ENCODE data around the gene HOXD10. TPM values are rescaled to one million over a fixed set of nuclear protein-coding genes. Genes with fewer than 3 reads are reported as not detected.

Gene HOXD10
- total RNA-seq = under 1 TPM in 2 of 4 donors, not detected in 2; 0.56 to 0.59 TPM

DNA sequence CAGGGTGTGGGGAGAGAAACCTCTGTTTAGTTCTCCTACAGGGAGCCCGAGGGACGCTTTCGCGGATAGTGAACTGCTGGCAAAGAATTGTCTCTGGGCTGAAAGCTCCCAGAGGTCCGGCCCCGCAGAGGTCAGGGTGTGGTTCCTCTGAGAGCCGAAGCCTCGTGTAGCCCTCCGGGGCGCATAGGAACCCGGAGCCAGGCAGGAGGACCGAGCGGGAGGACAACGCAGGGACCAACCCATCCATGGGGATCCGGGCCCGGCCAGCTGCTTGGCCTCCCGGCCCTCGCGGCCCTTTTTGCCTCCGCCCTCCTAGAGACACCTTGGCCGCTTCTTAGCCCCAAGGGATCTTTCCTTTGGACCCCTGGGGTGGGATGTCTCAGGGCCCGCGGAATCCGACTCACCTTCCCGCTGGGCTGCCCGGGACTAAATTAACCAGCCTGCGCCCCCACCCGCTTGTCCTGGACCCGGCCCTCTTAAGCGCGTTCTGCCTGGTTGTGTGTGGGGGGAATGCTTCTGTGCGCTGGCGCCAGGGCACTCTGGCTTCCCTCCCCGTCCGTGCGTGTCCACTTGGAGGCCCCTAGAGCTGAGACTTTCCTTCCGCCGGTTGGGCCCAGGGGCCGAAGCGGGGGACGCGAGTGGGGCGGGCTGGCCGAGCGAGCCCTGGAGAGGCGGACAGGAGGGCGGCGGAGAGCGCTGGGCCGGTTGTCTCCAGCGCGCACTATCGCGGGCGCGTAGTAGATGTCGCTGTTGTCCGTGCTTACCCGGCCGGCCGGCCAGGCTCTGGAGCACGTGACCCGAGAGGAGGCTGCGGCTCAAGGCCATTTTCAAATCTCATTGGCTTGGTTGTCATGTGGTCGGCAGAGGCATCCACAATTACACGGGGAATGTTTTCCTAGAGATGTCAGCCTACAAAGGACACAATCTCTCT, at the start of gene HOXD10:
TSS of gene HOXD10 (plus strand) at position 896 of the 931 bp plus-strand sequence. CDS start 56 bp downstream, outside the sequence.
- no peaks in the 10 kb centered on the region for H3K36me3 ChIP-seq
- peak within 1 kb of the TSS; percentile 31 for H3K27ac ChIP-seq

DNA sequence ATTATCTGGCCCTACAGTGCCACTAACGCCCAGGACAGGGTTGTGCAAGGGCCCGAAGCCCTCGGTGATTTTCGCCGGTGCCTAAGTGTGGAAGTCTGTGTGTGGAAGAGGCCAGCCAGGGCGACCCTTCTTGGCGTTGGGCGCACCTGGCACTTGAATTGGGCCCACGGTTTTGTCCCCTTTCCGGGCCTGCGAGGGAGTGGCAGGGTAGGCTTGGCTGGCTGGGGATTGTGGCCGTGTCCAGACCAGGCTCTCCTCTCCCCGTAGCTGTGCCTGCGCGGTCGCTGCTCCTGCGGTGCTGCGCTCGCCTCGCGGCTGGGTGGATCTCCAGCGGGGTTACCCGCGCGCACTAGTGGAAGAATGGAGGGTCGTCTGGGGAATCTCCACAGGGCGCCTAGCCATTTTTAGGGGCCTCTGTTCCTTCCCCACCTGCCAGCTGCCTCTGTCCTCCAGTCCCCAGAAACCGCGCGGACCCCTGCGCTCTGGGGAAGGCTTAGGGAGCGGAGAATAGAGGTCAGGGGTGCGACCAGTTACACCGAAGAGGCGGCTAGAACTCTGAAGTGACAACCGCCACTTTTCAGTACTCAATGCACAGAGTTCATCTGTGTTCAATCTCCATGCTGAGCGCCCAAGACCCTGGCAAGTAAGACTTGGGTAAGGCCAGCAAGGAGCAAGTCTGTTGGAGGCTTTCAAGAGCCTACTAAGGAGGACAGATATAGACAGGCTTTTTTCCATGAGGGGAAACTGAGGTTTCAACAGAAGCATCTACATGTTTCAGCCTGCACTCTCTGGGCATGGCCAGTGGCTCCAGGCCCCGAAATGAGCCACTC, 48.8 kb upstream of the HOXD10 start:
- DNase-seq (ENCODE audit: low spot score in 2 of 2) = no peak
- no peak for TF ChIP-seq POLR2A (IDR thresholded peaks at IDR 0.05)
- TF ChIP-seq EP300 (IDR thresholded peaks at IDR 0.05) = no peak
- TF ChIP-seq, protein P1, sequence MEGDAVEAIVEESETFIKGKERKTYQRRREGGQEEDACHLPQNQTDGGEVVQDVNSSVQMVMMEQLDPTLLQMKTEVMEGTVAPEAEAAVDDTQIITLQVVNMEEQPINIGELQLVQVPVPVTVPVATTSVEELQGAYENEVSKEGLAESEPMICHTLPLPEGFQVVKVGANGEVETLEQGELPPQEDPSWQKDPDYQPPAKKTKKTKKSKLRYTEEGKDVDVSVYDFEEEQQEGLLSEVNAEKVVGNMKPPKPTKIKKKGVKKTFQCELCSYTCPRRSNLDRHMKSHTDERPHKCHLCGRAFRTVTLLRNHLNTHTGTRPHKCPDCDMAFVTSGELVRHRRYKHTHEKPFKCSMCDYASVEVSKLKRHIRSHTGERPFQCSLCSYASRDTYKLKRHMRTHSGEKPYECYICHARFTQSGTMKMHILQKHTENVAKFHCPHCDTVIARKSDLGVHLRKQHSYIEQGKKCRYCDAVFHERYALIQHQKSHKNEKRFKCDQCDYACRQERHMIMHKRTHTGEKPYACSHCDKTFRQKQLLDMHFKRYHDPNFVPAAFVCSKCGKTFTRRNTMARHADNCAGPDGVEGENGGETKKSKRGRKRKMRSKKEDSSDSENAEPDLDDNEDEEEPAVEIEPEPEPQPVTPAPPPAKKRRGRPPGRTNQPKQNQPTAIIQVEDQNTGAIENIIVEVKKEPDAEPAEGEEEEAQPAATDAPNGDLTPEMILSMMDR (IDR thresholded peaks at IDR 0.05) = no peak
- no peak for TF ChIP-seq POLR2AphosphoS5 (IDR thresholded peaks at IDR 0.05)
- WGBS = 3% methylated on average over 32 of the region's 38 CpGs
- Histone ChIP-seq H3K27ac (no peak overlapping the region), H3K4me3 (peak overlapping the region; percentile 49), H3K4me1 (peaks cover 29% of the 10 kb centered on the region), H3K36me3 (no peaks in the 10 kb centered on the region), H3K9me3 (no peaks in the 10 kb centered on the region), H3K27me3 (peaks cover 98% of the 10 kb centered on the region)

More for the DNA sequence above, at the start of gene HOXD10:
- DNase-seq (ENCODE audit: low spot score in 2 of 2) = no peak
- Histone ChIP-seq H3K9me3 (no peaks in the 10 kb centered on the region), H3K4me3 (peak within 1 kb of the TSS; percentile 35), H3K4me1 (peaks cover 14% of the 10 kb centered on the region), H3K27me3 (peaks cover 100% of the 10 kb centered on the region)
- TF ChIP-seq, protein P1 (IDR thresholded peaks at IDR 0.05) = no peak
- 11% methylated on average over 38 of the region's 66 CpGs for WGBS

DNA sequence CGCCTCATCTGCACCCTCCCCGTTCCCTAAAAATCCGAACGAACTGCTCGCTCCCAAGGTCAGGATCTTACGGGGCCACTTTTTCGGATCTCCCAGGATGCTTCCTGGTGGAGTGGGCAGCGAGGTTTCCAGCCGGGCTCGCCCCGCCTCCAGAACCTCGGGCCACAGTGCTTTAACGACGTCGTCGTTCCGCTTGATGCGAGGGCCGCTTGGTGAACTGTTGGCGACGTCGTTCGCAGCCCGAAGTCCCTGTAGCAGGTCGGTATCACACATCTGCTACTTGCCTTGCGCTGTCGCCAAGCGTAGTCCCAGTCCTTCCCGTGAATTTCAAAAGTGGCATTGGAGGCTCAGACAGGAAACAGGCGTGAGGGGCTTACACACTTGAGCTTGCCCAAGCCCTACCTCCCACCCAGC, 48.2 kb upstream of the HOXD10 start:
- Histone ChIP-seq H3K27ac (no peak overlapping the region), H3K27me3 (peaks cover 99% of the 10 kb centered on the region), H3K4me1 (peaks cover 29% of the 10 kb centered on the region), H3K36me3 (no peaks in the 10 kb centered on the region), H3K9me3 (no peaks in the 10 kb centered on the region), H3K4me3 (no peak overlapping the region)
- TF ChIP-seq POLR2A (IDR thresholded peaks at IDR 0.05) (no peak), POLR2AphosphoS5 (IDR thresholded peaks at IDR 0.05) (no peak), EP300 (IDR thresholded peaks at IDR 0.05) (no peak)
- TF ChIP-seq, protein P1 (IDR thresholded peaks at IDR 0.05) = no peak
- WGBS = 12% methylated on average over 21 of the region's 30 CpGs
- no peak for DNase-seq (ENCODE audit: low spot score in 2 of 2)

DNA sequence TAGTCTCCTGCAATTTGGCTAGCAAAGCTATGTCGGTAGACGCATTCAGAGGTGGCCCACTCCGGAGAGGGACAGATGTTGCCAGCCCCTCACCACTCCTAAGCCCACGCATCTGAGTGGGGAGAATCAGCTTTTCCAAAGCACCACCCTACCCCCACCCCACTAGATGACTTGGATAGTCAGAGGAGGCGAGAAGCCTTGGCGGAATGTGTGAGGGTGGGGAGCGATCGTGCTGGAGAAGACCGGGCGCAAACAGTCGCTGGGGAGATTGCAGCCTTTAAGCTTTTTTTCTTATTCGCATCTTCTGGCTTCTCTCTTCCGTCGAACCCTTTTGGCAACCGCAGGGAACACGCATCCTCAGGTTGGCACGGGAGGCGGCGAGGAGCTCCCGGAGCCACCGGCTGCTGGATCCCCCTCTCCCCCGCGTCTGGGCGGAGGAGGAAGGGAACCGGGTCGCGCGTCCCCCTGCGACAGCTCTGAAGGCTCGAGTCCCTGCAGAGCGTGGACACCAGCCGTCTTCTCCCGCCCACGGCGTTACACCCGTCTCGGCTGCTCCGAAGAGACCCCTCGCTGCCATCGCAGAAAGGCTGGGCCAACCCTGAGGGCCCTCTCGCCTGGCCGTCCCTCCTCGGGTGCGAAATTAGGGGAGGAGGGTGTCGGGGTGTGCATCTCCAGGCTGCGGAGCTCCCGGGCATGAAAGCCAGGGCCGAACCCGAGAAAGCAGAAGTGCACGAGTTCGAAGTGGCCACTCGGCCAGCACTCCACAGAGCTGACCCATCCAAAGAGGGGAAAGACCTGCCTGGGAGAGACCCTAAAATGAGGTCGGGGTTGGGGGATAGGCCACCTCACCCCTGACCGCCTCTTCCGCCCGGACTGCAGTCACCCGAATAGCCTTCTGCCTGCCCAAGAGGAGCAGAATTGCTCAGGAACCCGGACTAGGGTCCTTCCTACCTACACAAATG, 45.0 kb upstream of the HOXD10 start:
- no peak for TF ChIP-seq POLR2AphosphoS5 (IDR thresholded peaks at IDR 0.05)
- TF ChIP-seq EP300 (IDR thresholded peaks at IDR 0.05) = no peak
- TF ChIP-seq POLR2A (IDR thresholded peaks at IDR 0.05) = no peak
- TF ChIP-seq, protein P1 (IDR thresholded peaks at IDR 0.05) = no peak
- DNase-seq (ENCODE audit: low spot score in 2 of 2) = no peak
- H3K27me3 ChIP-seq = peaks cover 100% of the 10 kb centered on the region
- no peak overlapping the region for H3K4me3 ChIP-seq
- H3K9me3 ChIP-seq = no peaks in the 10 kb centered on the region
- no peak overlapping the region for H3K27ac ChIP-seq
- H3K4me1 ChIP-seq = peaks cover 28% of the 10 kb centered on the region
- 24% methylated on average over 34 of the region's 58 CpGs for WGBS
- H3K36me3 ChIP-seq = no peaks in the 10 kb centered on the region

Measured in suprapubic skin (tissue), 4 donors.